Endothelial cell of umbilical vein (primary cell): ENCODE data around the gene LRTM2.

ENCODE experiments used
- CTCF ChIP-seq, 2 donors: IDR thresholded peaks; 1 replicate in 1 of 2; 2 replicates in 1 of 2; pipeline ENCODE4 v1.5.1; 2011; ENCODE audit warnings: low read length in 2 of 2, mild to moderate bottlenecking in 2 of 2, moderate library complexity in 2 of 2, control low read depth in 1 of 2, inconsistent platforms in 1 of 2, low read depth in 1 of 2; ENCODE audit not compliant: insufficient read depth in 1 of 2; ENCODE audit errors: extremely low read depth in 1 of 2
- EZH2 ChIP-seq: IDR thresholded peaks from 2 replicates; pipeline ENCODE4 v1.6.1; 2012; ENCODE audit warnings: borderline replicate concordance, low read depth, mild to moderate bottlenecking, moderate library complexity, low read length, inconsistent platforms; ENCODE audit not compliant: severe bottlenecking
- GATA2 ChIP-seq: IDR thresholded peaks from 2 replicates; pipeline ENCODE4 v1.7.0; 2011; ENCODE audit warnings: low read depth, mild to moderate bottlenecking, moderate library complexity, mixed read lengths, low read length; ENCODE audit not compliant: insufficient read length, insufficient read depth
- JUN ChIP-seq: IDR thresholded peaks from 2 replicates; pipeline ENCODE4 v1.6.1; 2011; ENCODE audit warnings: borderline replicate concordance, low read depth; ENCODE audit not compliant: insufficient read length, insufficient read depth
- MYC ChIP-seq: IDR thresholded peaks from one replicate; pipeline ENCODE4 v1.6.1; 2011; ENCODE audit warnings: mild to moderate bottlenecking, low read depth, low read length
- POLR2A ChIP-seq: IDR thresholded peaks from 2 replicates; pipeline ENCODE4 v1.6.1; 2012; ENCODE audit warnings: low read depth, mild to moderate bottlenecking, control low read depth, low read length
- POLR2AphosphoS5 ChIP-seq: IDR thresholded peaks from 2 replicates; pipeline ENCODE4 v1.6.1; 2012; ENCODE audit warnings: low read depth, mild to moderate bottlenecking, control low read depth, low read length, moderate library complexity; ENCODE audit not compliant: insufficient read depth
- TF ChIP-seq, protein P1 (sequence below): IDR thresholded peaks from 2 replicates; pipeline ENCODE4 v1.6.1; 2011; ENCODE audit not compliant: insufficient read depth, insufficient read length

DNA sequence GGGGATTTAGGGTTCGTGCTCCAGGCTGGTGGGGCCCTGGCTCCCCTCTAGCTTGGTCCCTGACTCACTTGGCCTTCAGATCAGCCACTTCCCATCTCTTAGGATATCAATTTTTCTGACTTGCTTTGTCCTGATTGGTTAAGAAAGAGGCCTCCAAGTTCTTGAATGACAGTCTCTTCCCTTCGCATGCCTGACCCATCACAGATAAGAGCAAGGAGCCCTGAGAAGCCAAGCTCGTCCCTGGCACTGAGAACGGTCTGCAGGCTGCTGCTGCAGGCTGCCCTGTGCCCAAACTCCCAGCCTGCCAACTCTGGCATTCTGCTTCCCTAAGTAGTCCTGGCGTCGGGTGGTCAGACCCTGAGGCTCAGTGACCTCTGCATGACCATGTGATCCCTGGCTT lies 794 bp upstream of the LRTM2 start:
- TF ChIP-seq CTCF (IDR thresholded peaks at IDR 0.05; ENCODE audit: extremely low read depth in 1 of 2, insufficient read depth in 1 of 2, low read depth in 1 of 2, low read length in 2 of 2) (no peak), JUN (no peak), POLR2AphosphoS5 (no peak), EZH2 (no peak), POLR2A (no peak), MYC (no peak), GATA2 (no peak)
- TF ChIP-seq, protein P1, sequence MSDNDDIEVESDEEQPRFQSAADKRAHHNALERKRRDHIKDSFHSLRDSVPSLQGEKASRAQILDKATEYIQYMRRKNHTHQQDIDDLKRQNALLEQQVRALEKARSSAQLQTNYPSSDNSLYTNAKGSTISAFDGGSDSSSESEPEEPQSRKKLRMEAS, result no peak
